Measurements from ENCODE around the gene DDX47.

GRCh38 chr12:12837813-12838153, 24.6 kb downstream of the DDX47 start:
- no peak for TF ChIP-seq EZH2phosphoT487 (IDR thresholded peaks at IDR 0.05; ENCODE audit: low read depth, severe bottlenecking, unreplicated experiment)
- no peak for TF ChIP-seq CTCF (IDR thresholded peaks at IDR 0.05; ENCODE audit: poor library complexity)
- no peak for TF ChIP-seq EZH2 (IDR thresholded peaks at IDR 0.05; ENCODE audit: borderline replicate concordance)
